ENCODE measurements around the gene RRAGD.

GRCh38 chr6:89409461-89410035, 2.5 kb downstream of the RRAGD start:
- TF ChIP-seq CTCF (IDR thresholded peaks at IDR 0.05; ENCODE audit: insufficient read depth, low read depth, low read length) (no peak), EZH2 (IDR thresholded peaks at IDR 0.05; ENCODE audit: insufficient read depth, low read length) (no peak)

Measured in astrocyte (in vitro differentiated cells and primary cell).